Measurements from ENCODE around the gene HOATZ.

The HOATZ gene

DNA sequence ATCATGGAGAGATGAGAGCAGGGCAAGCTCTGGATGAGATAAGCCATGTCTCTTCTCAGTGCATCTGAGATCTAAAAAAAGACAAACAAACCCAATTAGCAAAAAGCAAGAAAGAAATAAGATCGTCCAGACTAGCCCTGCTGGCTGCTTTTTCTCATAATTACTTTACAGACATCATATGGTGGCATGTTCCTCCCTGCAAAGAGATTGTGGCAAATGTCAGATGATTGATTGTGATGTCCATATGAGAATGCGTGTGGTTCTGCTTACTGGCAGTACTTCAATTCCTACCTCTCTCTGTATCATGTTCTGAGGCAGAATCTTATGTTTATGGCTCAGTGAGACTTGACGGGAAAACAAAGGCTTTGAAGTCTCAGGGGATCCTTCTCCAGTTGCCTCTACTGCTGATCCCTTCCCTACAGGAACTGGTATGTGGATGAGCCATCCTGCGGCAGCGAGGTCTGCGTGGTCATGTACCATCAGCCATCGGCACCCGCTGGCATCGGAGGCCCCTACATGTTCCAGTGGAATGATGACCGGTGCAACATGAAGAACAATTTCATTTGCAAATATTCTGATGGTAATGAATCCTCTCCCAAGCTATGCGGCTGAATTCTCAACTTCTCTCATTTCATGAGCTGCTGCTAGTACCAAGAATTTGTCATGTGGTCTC, 34.8 kb downstream of the HOATZ start:
- H3K27me3 Mint-ChIP-seq = peaks cover 16 to 18% of the 10 kb centered on the region in 2 donors
- H3K4me3 Mint-ChIP-seq = no peak overlapping the region
- H3K36me3 Mint-ChIP-seq = no peaks in the 10 kb centered on the region
- no peak for DNase-seq
- H3K27ac Mint-ChIP-seq = no peak overlapping the region
- H3K9me3 Mint-ChIP-seq = no peaks in the 10 kb centered on the region
- ATAC-seq (replicated peaks) = no peak
- peaks cover 0 to 11% of the 10 kb centered on the region in 2 donors for H3K4me1 Mint-ChIP-seq

DNA sequence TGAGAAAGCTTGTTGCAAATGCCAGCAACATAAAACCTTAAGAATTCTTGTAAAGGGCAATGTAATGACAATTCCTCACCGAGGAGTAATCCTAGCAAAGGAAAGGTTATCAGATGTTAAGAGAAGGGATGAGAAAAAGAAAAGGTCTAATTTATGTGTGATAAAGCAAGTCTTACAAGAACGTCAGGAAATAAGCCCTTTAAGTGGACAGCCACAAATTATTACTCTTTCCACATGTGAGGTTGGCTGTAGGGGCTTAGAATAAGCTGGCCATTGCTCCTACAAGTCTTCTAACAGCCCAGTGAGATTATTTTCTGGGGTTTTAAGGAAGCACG, 35.3 kb downstream of the HOATZ start:
- DNase-seq = no peak
- ATAC-seq (replicated peaks) = no peak
- H3K36me3 Mint-ChIP-seq = no peaks in the 10 kb centered on the region
- no peak overlapping the region for H3K27ac Mint-ChIP-seq
- peaks cover 0 to 11% of the 10 kb centered on the region in 2 donors for H3K4me1 Mint-ChIP-seq
- H3K9me3 Mint-ChIP-seq = no peaks in the 10 kb centered on the region
- peaks cover 14 to 18% of the 10 kb centered on the region in 2 donors for H3K27me3 Mint-ChIP-seq
- H3K4me3 Mint-ChIP-seq = no peak overlapping the region

DNA sequence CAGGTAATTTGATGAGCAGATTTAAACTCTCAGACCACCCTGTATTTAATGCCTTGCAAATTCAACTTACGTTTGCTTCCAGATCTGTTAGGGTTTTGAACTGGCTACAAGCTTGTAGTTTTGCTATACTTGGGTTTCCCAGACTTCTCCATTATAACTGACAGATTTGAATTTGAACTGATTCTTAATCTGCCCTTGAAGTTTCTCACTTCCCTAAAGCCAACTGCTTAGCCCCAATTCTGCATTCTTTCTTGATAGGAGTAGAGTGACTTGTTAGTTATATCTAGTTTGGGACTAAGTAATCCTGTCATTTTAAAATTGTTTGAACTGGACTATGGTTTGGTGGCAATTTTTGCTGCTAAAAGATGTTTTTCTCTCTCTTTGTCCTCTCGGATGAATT, 35.7 kb downstream of the HOATZ start:
- Mint-ChIP-seq H3K9me3 (peaks cover under 1 to 1% of the 10 kb centered on the region in 2 donors), H3K27ac (no peak overlapping the region), H3K36me3 (peaks cover 1% of the 10 kb centered on the region in 2 donors), H3K4me1 (peaks cover 0 to 11% of the 10 kb centered on the region in 2 donors), H3K27me3 (peaks cover 14 to 15% of the 10 kb centered on the region in 2 donors), H3K4me3 (no peak overlapping the region)
- ATAC-seq (replicated peaks) (peak; percentile 49 to 56), DNase-seq (no peak)

DNA sequence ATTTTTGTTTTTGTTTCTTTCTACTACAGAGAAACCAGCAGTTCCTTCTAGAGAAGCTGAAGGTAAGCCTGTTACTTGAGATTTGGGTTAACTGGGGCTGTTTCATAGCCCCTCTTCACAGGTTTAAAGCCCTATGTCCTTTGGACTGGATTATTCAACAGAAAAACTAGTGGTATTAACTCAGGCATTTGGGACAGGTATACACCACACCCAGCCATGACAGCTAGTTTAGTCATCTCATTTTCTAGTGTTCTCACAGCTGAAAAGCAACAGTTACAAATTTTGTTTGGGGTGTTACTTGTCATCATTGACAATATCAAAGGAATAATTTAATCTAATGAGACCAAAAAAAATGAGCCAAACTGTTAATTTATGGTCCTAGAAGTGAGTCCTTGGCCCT, 40.0 kb downstream of the HOATZ start:
- Mint-ChIP-seq H3K4me1 (peaks cover 0 to 11% of the 10 kb centered on the region in 2 donors), H3K9me3 (peaks cover 11% of the 10 kb centered on the region in 2 donors), H3K36me3 (peaks cover 4 to 7% of the 10 kb centered on the region in 2 donors), H3K4me3 (no peak overlapping the region), H3K27me3 (peaks cover 5 to 14% of the 10 kb centered on the region in 2 donors), H3K27ac (no peak overlapping the region)
- DNase-seq (no peak), ATAC-seq (replicated peaks) (no peak)

DNA sequence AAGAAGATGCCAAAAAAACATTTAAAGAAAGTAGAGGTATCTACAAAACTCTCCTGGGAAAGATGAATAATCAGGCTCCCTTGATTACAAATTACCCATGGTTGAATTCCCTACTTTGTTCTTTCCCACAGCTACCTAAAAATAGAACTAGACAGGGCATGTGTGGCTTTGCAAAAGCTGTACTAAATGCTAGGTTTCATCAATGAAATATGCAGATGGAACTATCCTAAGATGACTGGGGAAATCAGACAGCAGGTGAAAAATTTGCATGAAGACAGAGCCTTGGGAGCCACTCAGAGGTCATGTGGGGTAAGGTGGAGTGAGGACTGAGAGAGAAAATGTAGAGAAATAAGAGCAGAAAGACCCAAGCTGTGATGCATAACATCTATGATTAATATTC, 40.7 kb downstream of the HOATZ start:
- H3K9me3 Mint-ChIP-seq = peaks cover 11% of the 10 kb centered on the region in 2 donors
- H3K36me3 Mint-ChIP-seq = peaks cover 4 to 7% of the 10 kb centered on the region in 2 donors
- H3K27ac Mint-ChIP-seq = no peak overlapping the region
- H3K4me1 Mint-ChIP-seq = peaks cover 0 to 3% of the 10 kb centered on the region in 2 donors
- DNase-seq (no peak), ATAC-seq (replicated peaks) (no peak)
- H3K4me3 Mint-ChIP-seq = no peak overlapping the region
- peaks cover 5 to 14% of the 10 kb centered on the region in 2 donors for H3K27me3 Mint-ChIP-seq

DNA sequence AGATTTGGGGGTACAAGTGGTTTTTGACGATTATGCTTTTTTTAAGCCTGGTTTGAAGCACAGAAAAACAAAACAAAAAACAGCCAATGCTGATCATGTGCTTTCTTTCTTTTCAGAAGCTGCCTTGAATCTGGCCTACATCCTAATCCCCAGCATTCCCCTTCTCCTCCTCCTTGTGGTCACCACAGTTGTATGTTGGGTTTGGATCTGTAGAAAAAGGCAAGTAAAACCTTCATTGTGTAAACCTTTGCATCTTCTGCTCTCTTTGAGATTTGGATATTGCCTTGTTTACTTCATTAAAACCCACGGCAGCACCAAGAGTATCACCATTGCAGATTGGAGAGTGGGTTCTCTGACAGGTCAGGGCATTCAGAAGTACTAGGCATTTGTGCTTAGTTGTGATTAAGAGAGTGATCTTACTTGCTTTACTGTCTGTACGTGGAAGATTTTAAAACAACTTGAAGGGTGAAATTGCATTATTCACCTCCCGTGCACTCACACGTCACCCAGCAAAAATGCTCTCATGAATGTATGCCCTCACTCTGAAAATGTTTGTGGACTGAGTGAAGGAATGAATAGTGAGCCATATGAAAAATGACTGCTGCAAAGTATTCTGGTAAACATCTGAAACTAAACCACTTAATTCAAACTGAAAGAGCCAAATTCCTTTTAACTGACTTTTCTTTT, 43.0 kb downstream of the HOATZ start:
- H3K36me3 Mint-ChIP-seq = peaks cover 4 to 7% of the 10 kb centered on the region in 2 donors
- no peaks in the 10 kb centered on the region for H3K4me1 Mint-ChIP-seq
- H3K27me3 Mint-ChIP-seq = peaks cover 0 to 9% of the 10 kb centered on the region in 2 donors
- ATAC-seq (replicated peaks) = no peak
- H3K27ac Mint-ChIP-seq = no peak overlapping the region
- no peak overlapping the region for H3K4me3 Mint-ChIP-seq
- H3K9me3 Mint-ChIP-seq = peaks cover 11% of the 10 kb centered on the region in 2 donors
- DNase-seq = no peak

DNA sequence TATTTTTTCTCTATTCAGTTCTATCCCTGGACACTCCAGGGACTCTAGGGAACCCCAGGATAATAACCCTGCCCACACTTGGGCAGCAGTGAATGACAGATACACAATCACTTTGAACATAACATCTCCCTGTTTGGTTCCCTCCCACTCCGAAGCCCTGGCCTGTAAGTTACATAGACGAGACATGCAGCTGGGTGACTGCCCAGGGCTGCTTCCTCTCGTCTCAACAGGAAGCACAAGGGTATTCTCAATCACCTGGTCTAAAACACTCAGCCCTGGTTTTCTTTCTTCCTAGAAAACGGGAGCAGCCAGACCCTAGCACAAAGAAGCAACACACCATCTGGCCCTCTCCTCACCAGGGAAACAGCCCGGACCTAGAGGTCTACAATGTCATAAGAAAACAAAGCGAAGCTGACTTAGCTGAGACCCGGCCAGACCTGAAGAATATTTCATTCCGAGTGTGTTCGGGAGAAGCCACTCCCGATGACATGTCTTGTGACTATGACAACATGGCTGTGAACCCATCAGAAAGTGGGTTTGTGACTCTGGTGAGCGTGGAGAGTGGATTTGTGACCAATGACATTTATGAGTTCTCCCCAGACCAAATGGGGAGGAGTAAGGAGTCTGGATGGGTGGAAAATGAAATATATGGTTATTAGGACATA, 45.4 kb downstream of the HOATZ start:
- Mint-ChIP-seq H3K27ac (no peak overlapping the region), H3K4me3 (no peak overlapping the region), H3K27me3 (peaks cover 0 to 3% of the 10 kb centered on the region in 2 donors), H3K9me3 (peaks cover 11% of the 10 kb centered on the region in 2 donors), H3K36me3 (peaks cover 4 to 7% of the 10 kb centered on the region in 2 donors), H3K4me1 (no peaks in the 10 kb centered on the region)
- DNase-seq (no peak), ATAC-seq (replicated peaks) (no peak)

DNA sequence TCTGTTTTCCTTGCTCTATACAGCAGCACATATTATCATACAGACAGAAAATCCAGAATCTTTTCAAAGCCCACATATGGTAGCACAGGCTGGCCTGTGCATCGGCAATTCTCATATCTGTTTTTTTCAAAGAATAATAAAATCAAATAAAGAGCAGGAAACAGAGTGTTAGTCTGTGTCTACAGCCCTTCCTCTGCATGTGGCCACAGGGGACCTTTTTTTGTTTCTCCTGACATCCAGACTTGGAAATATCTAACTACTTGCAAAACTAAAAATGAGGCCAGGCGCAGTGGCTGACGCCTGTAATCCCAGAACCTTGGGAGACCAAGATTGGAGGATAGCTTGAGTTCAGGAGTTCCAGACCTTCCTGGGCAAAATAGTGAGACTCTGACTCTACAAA, 46.2 kb downstream of the HOATZ start:
- H3K4me1 Mint-ChIP-seq = no peaks in the 10 kb centered on the region
- peaks cover 0 to 4% of the 10 kb centered on the region in 2 donors for H3K36me3 Mint-ChIP-seq
- ATAC-seq (replicated peaks) (no peak), DNase-seq (no peak)
- H3K4me3 Mint-ChIP-seq = no peak overlapping the region
- H3K27ac Mint-ChIP-seq = no peak overlapping the region
- peaks cover 6 to 8% of the 10 kb centered on the region in 2 donors for H3K9me3 Mint-ChIP-seq
- peaks cover 0 to 3% of the 10 kb centered on the region in 2 donors for H3K27me3 Mint-ChIP-seq

DNA sequence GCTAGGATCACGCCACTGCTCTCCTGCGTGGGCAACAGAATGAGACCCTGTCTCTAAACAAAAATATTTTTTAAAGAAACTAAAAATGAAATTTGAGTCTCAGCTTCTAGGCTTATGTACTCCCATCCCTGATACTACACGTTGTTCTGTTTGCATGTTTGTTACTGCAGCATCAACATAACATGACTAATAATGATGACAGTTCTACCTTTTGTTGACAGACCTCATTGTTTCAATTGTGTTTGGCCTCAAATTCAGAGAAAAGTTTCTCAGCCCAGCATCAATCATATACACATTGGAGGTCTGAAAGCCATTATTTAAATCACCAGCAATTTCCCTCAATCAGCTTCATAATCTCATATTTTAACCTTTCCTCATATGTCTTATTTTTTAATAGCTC, 46.7 kb downstream of the HOATZ start:
- Mint-ChIP-seq H3K27me3 (peaks cover 0 to 3% of the 10 kb centered on the region in 2 donors), H3K27ac (no peak overlapping the region), H3K9me3 (peaks cover 4% of the 10 kb centered on the region in 2 donors), H3K4me1 (no peaks in the 10 kb centered on the region), H3K36me3 (no peaks in the 10 kb centered on the region), H3K4me3 (no peak overlapping the region)
- ATAC-seq (replicated peaks) (no peak), DNase-seq (no peak)

DNA sequence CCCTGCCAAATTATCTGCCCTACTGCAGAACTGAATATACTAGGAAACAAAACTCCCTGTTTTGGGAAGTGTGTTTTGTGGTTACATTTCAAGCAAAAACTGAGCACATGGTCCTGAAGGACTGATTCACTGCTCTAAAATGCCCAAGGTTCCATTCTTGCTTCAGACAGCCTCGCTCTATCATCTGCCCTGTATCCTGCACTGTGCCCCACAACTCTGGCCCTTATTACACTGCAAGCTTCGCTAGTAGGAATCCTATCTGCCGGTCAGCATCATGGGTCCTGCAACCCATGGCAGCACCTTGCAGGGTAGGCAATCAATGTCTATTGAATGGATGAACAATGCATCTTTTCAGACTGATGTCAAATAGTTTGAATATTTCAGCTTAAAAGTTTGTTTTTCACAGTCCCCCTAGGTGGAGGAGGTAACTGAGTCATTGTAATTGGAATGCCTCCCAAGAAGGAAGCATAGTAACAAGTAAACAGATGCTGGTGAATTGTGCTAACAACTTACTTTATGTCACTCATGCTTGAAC, 47.3 kb downstream of the HOATZ start:
- H3K4me1 Mint-ChIP-seq = no peaks in the 10 kb centered on the region
- no peak for ATAC-seq (replicated peaks)
- peaks cover 0 to 3% of the 10 kb centered on the region in 2 donors for H3K27me3 Mint-ChIP-seq
- DNase-seq = no peak
- H3K36me3 Mint-ChIP-seq = no peaks in the 10 kb centered on the region
- no peak overlapping the region for H3K4me3 Mint-ChIP-seq
- H3K9me3 Mint-ChIP-seq = peaks cover 0 to 2% of the 10 kb centered on the region in 2 donors
- no peak overlapping the region for H3K27ac Mint-ChIP-seq

DNA sequence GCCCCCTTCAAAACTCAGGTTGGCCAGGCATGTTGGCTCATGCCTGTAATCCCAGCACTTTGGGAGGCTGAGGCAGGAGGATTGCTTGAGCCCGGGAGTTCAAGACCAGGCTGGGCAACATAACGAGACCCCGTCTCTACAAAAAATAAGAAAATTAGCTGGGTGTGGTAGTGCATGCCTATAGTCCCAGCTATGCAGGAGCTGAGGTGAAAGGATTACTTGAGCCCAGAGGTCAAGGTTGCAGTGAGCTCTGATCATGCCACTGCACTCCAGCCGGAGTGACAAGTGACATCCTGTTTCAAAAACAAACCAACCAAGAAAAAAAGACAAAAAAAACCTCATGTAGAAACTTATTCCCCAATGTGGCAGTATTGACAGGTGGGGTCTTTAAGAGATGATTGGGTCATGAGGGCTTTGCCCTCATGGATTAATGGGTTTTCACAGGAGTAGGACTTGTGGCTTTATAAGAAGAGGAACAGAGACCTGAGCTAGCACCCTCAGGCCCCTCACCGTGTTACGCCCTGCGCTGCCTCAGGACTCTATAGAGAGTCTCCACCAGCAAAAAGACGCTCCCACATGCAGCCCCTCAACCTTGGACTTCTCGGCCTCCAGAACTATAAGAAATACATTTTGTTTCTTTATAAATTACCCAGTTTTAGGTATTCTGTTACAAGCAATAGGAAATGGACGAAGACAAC, 48.3 kb downstream of the HOATZ start:
- Mint-ChIP-seq H3K9me3 (no peaks in the 10 kb centered on the region), H3K4me1 (no peaks in the 10 kb centered on the region), H3K36me3 (no peaks in the 10 kb centered on the region), H3K27me3 (no peaks in the 10 kb centered on the region), H3K4me3 (no peak overlapping the region), H3K27ac (peak overlapping the region; percentile 20)
- DNase-seq = no peak
- ATAC-seq (replicated peaks) = no peak

DNA sequence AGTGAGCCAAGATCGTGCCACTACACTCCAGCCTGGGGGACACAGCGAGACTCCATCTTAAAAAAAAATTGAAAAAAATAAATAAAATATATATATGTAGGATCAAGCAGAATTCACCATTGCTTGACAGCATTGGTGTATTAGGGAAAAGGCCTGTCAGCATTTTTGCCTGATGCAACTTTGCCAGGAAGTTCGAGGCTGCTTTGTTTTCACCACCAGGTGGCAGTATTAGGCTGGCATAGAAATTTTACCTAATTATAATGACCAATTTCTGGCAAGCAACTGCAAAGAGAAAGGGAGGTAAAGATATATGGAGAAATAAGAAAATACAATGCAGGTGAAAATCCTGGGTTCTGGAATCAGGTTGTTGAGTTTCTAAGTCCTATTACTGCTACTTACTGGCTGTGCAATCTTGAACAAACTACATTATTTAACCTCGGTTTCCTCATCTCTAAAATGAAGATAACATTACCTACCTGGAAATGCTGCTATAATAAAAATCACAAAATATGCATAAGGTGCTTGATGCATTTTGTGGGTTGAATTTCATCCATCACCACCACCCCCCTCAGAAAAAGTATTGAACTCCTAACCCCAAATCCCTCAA, 50.6 kb downstream of the HOATZ start:
- H3K36me3 Mint-ChIP-seq = no peaks in the 10 kb centered on the region
- H3K4me3 Mint-ChIP-seq = no peak overlapping the region
- no peaks in the 10 kb centered on the region for H3K9me3 Mint-ChIP-seq
- no peaks in the 10 kb centered on the region for H3K4me1 Mint-ChIP-seq
- ATAC-seq (replicated peaks) (no peak), DNase-seq (peak; percentile 32)
- no peak overlapping the region for H3K27ac Mint-ChIP-seq
- no peaks in the 10 kb centered on the region for H3K27me3 Mint-ChIP-seq

DNA sequence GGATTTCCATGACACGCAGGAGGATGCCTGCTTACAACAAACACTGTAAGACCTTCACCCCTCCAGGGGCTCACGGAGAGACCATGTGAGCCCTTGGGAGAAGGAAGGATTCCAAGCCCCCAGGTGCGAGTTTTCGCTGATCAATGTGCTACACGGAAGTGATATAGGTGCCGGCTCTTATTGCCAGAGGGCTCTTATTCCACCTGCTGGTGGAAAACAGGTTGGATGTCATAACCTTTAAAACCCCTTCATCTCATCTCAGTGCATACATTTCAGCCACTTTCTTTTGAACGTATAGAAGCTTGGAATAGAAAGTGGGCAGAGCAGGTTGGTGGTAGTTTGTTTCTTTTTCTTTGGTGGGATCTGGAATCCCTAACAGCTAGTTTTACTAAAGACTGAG, 51.7 kb downstream of the HOATZ start:
- H3K36me3 Mint-ChIP-seq = no peaks in the 10 kb centered on the region
- H3K9me3 Mint-ChIP-seq = no peaks in the 10 kb centered on the region
- no peak overlapping the region for H3K27ac Mint-ChIP-seq
- no peak for DNase-seq
- no peaks in the 10 kb centered on the region for H3K4me1 Mint-ChIP-seq
- no peak overlapping the region for H3K4me3 Mint-ChIP-seq
- peaks cover 0 to 3% of the 10 kb centered on the region in 2 donors for H3K27me3 Mint-ChIP-seq
- no peak for ATAC-seq (replicated peaks)

DNA sequence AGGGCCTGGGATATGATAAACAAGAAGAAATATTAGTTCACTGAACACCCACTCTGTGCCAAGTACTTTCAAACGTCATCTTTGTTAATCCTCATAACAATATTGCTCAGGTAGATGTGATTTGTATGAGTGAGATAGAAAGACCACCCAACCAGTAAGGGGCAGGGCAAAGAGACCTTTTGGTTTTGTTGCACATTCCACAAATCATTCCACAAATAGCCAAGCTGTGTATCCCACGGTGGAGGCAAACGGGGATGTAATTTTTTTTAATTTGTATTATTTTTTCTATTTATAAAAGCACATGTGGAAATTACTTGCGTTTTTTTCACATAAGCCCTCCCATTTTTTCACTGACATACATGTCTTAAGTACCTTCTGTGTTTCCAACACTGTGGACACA, 54.9 kb downstream of the HOATZ start:
- Mint-ChIP-seq H3K27ac (no peak overlapping the region), H3K27me3 (peaks cover 0 to 7% of the 10 kb centered on the region in 2 donors), H3K9me3 (no peaks in the 10 kb centered on the region), H3K4me1 (no peaks in the 10 kb centered on the region), H3K36me3 (no peaks in the 10 kb centered on the region), H3K4me3 (no peak overlapping the region)
- DNase-seq (no peak), ATAC-seq (replicated peaks) (no peak)
